DMS 273 (cell line): Measurements from ENCODE around the gene ATP2C2.
"Not testable (repeated sequence)": the region's sequence is repeated elsewhere in the genome, so short reads cannot be mapped to it uniquely, and the experiment has no call there.

Experiments used
- DNase-seq: peaks from one replicate; lab custom pipeline; 2025; ENCODE audit not compliant: unreplicated experiment; lab: John Stamatoyannopoulos, UW

The ATP2C2 gene

DNA sequence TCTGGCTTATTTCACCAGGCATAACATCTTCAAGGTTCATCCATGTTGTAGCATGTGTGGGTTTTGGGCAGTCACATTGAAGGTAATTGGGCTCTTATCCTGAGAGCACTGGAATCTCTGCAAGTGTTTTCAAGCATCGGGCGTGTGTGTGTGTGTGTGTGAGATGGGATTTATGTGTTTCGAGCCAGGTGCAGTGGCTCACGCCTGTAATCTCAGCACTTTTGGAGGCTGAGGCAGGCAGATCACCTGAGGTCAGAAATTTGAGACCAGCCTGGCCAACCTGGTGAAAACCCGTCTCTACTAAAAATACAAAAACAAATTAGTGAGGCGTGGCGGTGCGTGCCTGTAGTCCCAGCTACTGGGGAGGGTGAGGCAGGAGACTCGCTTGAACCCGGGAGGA lies 27.7 kb downstream of the ATP2C2 start:
- DNase-seq: not testable (repeated sequence)

DNA sequence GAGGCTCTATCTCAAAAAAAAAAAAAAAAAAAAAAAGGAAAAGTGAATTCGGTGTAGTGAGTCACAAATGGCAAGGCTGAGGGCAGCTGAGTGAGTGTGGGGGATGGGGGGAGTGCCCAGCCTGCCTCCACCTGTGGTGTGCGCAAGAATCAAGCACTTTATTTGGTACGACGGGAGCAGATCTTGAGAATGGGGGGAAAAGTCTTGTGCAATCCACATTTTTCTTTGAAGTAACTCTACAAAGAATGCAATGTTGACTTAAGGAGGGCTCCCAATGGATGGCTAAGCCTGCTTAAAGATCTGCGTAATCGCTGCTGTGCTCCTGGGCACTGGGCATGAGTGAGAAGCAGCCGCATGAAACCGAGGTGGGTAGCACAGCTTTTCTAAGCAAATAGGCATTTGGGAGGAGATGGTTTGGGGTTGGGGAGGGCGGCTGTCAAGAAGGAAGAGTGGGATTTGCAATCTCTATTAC lies 28.2 kb downstream of the ATP2C2 start:
- no peak for DNase-seq

GRCh38 chr16:84397090-84397489 lies 28.8 kb downstream of the ATP2C2 start:
- DNase-seq: no peak

- no peak for DNase-seq
Measured at GRCh38 chr16:84398701-84399100, 30.4 kb downstream of the ATP2C2 start.

DNA sequence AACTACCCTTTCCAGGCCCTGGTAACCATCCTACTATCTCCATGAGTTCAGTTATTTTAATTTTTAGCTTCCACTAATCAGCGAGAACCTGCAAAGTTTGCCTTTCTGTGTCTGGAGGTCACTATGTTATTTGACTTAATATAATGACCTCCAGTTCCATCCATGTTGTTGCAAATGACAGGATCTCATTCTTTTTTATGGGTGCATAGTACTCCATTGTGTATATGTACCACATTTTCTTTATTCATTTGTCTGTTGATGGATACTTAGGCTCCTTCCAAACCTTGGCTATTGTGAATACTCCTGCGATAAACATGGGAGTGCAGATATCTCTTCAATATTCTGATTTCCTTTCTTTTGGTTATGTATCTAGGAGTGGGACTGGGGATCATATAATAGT lies 31.6 kb downstream of the ATP2C2 start:
- not testable (repeated sequence) for DNase-seq

GRCh38 chr16:84403435-84403834 lies 35.1 kb downstream of the ATP2C2 start:
- DNase-seq: not testable (repeated sequence)

GRCh38 chr16:84404324-84404723 lies 36.0 kb downstream of the ATP2C2 start:
- no peak for DNase-seq

- no peak for DNase-seq
Measured at GRCh38 chr16:84404936-84405639, 36.8 kb downstream of the ATP2C2 start.

DNA sequence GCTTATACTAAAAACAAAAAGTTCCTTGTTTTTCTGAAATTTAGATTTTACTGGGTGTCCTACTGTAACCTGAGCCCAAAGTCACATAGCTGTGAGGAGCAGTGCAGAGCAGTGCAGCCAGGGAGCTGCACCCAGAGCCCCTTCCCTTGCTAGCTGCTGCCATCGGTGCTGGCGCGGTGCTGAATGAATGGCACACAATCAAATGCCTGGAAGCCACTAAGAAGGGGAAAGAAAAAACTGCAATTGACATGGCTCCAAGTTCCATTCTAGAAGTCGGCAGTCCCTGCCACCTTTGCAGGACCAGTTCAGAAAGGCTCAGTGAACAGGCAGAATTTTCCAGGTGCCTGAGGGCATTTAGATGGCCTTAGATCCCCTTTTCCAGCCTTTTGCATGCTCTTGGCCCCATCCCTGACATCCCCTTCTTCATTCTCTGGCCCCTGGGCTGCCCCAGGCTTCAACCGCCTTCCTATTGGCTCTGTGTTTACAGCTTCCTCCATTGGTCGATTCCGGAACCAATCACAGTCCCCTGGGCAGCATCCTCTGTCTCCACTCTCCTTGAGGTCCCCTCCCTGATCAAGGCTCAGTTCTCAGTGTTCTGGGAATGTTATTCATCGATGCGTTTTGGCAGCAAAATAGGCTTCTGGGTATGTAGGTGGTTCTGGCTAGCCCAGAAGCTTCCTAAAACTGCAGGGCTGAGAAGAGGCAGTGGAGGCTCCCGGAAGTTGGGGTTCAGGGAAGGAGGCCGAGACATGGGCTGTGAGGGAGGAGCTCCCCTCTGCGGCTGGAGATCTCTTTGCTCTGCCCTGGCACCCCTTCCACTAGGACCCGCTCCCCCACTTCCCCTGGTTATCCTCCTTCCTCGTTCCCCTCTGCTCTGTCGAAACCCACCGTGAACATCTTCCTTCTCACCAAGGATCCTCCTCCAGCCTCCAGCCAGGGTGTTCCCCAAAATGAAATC lies 37.9 kb downstream of the ATP2C2 start:
- peak; percentile 24 for DNase-seq

DNA sequence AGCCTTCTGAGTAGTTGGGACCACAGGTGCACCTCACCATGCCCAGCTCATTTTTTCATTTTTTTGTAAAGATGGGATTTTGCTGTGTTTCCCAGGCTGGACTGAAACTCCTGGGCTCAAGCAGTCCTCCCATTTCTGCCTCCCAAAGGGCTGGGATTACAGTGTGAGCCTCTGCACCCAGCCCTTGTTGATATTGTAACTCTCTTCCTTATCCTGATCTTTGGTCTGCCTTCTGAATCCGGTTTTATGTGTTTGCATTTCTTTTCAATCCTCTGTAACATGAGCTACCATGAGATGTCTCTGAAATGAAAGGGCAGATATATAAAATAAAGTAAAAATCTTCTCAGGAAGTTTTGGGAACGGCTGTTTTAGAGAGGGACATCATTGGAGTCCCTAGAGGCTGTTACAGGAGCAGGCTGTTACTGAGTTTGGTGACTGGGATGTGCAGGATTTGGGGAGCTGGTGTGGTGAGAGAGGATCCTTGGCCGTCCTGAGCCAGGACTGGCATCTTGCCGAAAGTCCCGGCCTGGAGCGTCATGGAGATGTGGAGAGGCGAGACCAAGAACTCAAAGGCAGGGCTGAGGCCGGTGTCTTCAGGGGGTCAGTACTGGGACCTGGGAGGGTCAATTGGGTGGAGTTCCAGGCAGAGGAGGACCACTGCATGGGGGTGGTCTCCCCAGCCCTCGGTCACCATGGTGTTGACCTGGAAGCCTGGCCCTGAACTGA lies 39.4 kb downstream of the ATP2C2 start:
- DNase-seq: no peak

- DNase-seq: no peak
Measured at GRCh38 chr16:84408314-84408690, 40.0 kb downstream of the ATP2C2 start.

GRCh38 chr16:84408856-84409255 lies 40.5 kb downstream of the ATP2C2 start:
- DNase-seq: no peak

DNA sequence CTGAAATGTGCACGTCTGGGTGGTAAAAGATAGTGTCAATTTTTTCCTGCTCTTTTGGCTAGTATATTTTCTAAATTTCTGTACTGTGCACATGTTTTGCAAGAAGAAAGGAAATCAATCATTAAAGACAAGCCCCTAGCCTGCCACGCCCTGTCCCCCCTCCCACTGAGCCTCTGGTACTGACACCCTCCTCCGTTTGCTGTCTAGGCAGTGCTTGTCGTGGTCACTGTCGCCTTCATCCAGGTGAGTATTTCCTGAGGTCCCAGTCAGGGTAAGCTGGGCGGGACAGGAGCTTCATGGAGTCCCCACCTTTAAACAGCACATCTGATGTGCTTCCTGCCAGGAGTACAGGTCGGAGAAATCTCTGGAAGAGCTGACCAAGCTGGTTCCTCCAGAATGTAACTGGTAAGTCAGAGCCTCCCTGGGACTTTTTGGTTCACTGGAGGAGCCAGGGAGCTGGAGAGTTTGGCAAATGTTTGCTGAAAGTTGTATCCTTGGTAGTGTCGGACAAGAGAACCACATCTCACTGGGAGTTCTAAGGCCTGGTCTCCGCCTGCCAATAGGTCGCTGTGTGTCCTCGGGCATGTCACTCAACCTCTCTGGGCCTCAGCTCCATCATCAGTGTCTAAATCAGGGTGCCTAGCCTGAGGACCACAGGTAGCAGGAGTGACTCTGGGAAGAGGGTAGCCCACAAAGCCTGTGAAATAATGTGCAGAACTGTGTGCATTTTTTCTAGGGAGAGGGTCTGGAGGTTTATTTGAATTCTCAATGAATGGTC lies 42.2 kb downstream of the ATP2C2 start:
- DNase-seq: no peak

DNA sequence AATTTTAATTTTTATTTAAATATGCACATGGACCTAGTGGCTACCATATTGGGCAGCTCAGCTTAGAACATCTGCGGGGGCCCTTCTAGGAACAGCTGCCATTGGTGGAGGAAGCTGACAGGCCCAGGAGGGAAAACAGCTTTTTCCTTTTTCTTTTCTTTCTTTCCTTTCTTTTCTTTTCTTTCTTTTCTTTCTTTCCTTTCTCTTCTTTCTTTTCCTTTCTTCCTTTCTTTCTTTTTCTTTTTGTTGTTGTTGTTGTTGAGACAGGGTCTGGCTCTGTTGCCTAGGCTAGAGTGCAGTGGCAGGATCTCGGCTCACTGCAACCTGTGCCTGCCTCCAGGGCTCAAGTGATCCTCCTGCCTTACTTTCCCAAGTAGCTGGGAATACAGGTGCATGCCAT lies 43.4 kb downstream of the ATP2C2 start:
- no peak for DNase-seq

DNA sequence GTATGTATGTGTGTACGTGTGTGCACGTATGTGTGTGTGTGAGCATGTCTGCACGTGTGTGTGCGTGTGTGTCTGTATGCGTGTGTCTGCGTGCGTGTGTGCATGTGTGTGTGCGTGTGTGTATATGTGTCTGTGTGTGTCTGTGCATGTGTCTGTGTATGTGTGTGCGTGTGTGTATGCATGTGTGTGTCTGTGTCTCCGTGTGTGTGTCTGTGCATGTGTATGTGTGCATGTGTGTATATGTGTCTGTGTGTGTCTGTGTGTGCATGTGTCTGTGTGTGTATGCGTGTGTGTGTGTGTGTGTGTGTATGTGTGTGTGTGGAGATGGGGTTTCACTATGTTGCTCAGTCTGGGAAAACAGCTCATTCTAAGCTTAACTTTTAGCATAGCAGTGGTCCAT lies 43.9 kb downstream of the ATP2C2 start:
- DNase-seq: no peak

GRCh38 chr16:84413244-84414004 lies 45.1 kb downstream of the ATP2C2 start:
- no peak for DNase-seq

DNA sequence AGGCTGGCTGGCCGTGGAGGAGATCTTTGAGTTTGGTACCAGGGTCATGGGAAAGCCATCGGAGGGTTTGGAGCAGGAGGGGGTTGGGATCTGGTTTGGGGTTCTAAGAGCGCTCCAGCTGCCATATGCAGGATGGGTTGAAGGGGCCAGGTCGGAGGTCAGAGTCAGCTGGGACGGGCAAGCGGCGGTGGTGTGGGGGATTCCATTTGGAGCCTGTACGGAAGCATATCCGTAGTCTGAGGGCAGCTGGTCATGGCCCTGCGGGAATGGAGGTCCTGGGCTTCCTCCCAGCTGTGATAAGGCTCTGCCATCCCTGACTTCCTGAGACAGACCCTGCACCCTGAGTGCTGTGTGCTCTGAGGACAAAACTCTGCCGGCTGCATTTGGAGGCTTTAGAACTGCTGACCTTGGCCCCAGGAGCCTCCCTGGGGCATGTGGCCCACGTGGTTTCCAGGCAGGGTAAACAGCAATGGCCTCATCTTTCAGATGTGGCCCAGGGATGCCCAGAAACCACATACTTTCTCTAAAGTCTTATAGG lies 46.5 kb downstream of the ATP2C2 start:
- no peak for DNase-seq

GRCh38 chr16:84416407-84417321 lies 48.3 kb downstream of the ATP2C2 start:
- no peak for DNase-seq
